Effector CD8-positive, alpha-beta T cell (primary cell): ENCODE results near the gene GRIA4.

ENCODE experiments used
- DNase-seq: peaks from one replicate; lab custom pipeline; 2025; lab: John Stamatoyannopoulos, UW

GRIA4 gene

DNA sequence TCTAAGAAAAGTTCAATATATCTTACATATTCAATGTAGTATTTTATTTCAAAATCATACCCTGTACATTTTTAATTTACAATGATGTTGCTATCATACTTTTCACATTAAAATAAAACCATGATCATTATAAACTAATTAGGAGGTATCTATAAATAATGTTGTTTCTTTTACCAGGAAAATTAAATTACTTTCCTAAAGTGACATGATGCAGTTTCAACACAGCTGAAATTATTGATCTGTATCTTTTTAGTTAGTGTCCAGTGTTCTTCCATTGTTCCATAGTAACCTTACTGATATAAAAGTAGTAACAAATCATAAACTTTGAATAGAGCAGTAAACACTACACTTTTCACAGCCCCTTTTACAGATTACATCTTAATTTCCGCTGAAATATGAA, 29.7 kb downstream of the GRIA4 start:
- DNase-seq: no peak

DNA sequence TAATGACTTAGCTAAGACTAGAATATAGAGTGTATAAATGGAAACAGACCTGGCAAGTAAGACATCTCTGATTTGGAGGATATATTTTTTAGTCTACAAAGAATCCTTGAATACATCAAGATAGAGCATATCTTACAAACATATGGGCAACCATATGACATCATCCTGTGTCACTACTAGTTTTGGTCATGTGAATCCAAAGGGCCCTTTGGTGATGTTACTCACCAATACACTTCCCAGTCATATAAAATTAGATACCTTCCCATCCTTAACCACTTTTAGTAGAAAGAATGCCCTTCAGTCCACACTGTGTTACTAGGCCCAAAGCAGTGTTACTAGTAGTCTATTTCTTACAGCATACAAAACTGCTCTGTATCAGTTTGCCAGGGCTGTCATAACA, 31.6 kb downstream of the GRIA4 start:
- DNase-seq: no peak

DNA sequence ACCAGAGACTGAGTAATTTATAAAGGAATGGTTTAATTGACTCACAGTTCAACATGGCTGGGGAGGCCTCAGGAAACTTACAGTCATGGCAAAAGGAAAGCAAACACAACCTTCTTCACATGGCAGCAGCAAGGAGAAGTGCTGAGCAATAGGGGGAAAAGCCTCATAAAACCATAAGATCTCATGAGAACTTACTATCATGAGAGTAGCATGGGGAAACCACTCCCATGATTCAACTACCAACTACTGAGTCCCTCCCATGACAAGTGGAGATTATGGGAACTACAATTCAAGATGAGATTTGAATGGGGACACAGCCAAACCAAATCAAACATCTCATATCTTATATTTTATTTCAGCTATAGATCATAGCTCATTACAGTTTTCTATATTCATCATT, 33.0 kb downstream of the GRIA4 start:
- DNase-seq: no peak

DNA sequence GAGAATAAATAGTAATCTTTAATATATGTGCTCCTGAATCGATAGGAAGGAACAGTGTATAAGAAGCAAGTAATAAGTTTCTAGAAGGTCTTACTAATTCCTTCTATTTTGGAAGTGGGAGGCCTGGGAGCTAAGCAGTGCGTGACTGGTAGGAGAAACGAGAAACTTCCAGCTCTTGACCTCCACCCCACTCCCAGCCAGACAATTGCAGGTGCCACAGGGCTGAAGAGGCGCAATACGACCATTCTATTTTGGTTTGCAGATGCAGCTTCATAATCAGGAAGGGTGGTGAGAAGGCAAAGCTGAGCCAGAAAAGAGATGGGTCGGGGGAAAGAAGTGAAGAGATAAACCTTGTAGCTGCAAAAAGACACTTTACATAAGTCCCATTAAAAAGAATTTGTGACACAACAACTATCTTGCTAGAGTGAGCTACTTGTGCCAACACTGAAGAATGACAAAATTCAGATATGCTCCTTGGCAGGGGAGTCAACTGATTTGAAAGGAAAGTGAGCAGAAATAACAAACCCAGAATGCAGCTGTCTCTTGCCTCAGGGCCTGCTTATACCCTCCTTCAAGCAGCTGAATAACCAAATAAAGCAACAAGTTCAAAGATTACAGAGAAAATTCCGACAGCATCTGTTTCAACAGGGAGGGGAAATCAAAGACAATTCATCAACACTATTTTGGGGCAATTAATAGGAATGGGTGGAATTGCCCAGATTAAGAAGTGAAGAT, 35.1 kb downstream of the GRIA4 start:
- no peak for DNase-seq

DNA sequence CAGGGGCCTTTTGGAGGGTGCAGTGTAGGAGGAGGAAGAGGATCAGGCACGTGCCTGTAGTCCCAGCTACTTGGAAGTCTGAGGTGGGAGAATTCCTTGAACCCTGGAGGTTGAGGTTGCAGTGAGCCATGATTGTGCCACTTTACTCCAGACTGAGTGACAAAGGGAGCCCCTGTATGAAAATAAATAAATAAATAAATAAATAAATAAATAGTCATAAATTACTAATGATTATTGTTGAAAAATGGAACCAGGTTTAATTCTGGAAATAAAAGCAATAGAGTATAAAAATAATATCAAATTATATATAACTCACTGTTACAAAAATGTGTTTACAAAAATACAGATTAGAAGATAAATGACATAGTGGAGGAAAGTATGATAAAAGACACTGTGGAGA, 37.9 kb downstream of the GRIA4 start:
- DNase-seq: no peak

DNA sequence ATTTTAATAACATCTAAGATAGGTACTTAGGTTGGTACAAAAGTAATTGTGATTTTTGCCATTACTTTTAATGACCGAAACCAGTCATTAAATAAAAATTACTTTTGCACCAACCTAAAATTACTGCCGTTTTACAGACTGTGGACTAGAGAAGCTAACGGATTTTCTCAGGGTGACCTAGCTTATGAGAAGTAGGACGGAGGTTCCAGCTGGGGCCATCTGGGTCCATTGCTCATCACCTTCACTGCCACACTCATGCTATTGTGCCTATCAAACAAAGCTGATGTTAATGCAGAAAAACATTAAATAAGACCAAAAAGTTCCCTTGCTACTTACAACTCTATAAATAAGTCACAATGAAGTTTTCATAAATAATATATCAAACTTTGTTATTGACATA, 38.9 kb downstream of the GRIA4 start:
- DNase-seq: no peak

DNA sequence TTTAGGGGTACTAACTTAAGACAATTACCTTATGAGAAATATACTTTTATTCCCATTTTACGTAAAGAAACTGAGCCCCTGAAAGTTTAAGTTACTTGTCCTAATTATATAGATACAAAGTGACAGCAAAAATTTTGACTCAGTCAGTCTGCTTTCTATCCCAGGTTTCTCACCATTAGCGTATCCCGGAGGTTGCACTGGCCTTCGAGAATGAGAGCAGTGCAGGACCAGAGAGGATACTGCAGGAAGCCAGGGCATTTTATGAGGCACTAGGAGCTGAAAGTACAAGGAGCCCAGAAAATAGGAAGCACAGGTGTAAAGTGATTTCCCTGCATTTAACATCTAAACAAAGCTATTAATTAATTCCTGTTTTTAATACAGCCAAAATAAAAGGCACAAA, 55.4 kb downstream of the GRIA4 start:
- no peak for DNase-seq

DNA sequence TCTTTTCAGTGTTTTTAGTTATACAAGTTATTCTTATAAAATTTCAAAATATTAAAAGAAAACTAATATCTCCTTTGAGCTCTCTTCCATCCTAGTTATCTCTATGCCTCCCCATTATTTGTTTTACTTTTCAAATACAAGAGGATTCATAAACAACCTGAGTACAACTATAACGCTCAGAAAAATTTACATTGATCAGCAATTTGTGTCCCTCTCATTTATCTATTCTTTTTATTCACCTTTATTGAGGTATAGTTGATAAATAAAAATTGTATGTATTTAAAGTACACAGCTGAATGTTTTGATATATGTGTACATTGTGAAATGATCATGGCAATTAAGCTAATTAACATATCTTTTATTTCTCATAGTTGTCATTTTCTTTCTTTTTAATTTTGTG, 57.6 kb downstream of the GRIA4 start:
- DNase-seq: no peak

DNA sequence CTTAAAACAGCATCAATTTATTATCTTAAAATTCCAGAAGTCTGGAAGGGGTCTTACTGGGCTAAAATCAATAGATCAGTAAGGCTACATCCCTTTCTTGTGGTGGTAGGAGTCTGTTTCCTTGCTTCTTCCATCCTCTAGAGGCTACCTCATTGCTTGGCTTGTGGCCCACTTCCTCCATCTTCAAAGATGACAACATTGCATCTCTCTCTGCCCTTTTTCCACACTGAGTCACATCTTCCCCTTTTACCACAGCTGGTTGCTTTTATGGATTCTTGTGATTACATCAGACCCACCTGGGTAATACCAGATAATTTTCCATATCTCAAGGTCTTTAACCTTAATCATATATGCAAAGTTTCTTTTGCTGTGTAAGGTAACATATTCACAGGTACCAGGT, 60.9 kb downstream of the GRIA4 start:
- no peak for DNase-seq

DNA sequence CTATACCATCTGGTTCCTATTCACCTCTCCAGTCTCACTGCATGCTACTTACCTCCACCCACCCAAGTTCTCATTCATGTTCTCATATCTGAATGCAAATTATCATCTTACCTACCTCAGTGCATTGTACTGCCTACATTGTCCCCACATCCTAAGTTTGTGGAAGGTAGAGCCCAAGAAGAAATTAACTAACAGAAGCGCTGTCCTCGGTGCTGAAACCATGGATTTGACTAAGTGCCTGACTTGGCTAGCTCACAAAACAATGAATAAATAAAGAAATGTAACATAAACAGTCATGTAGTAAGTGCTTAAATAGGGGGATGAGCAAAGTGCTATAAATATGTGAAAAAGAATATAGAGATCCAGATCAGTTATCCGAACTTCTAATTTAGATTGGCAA, 63.2 kb downstream of the GRIA4 start:
- no peak for DNase-seq

DNA sequence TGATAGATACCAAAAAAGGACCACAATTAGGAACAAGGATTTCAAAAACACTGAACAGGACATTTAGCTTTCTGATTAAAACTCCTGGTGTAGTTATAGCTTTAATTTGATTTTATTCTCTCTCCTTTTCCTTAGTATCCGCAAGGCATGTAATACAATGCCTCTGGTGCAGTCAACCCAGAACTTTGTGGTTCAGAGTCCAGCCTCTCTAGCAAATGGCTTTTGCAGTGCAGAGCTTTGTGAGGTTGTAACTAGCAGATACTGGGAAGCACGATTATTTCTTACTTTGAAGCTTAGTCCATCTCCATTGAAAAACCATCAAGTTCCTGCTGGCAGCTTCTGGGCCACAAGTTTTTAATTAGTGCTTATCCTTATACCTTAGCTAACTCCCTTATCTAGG, 79.8 kb downstream of the GRIA4 start:
- no peak for DNase-seq

DNA sequence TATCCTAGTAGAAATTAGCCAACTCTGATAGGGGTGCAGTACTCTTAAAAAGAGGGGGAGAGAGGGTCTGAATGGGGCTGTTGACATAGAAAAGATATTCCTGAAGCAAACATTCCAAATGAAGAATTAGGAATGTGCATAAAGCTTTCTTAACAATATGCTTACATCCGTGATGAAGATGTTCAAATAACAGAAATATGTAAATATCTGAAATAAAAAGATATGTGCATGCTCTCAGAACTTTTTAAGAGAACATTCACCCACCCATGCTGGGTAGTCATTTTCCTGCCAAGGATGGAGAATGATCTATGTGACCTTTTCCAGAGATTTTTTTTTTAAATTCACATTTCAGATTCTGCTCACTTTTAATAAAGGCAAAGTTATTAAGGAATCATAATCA, 80.6 kb downstream of the GRIA4 start:
- DNase-seq: no peak

DNA sequence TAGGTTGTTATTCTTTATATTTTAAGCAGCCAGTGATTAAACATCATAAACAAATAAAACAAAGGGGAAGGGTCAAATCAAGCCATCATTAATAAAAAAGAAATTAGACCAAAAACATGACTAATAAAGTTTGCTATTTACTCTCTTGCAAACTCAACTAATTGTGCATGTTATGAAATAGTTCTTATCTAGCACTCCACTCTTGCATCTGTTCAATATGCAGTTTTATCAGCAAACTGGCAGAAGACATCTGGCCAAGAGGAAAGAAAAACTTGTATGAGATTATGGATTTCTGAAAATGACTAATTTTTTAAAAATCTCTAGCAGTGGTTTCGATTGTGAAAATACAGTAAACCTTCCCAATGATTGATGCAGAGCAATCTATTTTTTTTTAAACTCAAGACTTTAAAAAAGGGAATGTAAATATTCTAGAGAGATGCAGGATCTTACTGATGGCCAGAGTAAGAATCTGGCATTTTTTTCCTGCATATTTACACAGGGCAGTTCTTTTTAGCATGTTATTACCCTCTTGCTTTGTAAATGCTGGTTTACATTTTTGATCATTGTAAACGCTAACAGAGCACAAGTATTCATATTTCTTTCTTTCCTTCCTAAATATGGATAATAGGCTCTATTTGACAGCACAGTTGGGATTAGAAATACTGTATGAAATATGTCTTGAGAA, 83.3 kb downstream of the GRIA4 start:
- DNase-seq: no peak

DNA sequence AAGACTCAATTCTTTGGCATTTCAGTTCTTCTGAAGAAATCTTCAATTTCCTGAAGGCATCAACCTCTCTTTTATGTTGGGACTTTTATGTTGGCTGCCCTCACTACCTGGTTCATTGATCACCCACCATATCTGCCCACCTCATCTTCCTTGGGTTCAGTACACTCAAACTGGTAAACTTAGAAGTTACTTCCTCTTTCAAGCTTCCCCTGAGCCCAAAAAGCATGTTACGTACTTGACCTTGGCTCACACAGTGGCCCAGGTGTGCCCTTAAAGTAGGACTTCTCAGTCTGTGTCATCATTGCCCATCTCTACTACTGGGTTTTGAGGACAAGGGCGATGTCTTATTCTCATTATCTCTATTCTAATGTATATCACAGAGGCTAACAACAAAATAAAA, 86.1 kb downstream of the GRIA4 start:
- DNase-seq: no peak

DNA sequence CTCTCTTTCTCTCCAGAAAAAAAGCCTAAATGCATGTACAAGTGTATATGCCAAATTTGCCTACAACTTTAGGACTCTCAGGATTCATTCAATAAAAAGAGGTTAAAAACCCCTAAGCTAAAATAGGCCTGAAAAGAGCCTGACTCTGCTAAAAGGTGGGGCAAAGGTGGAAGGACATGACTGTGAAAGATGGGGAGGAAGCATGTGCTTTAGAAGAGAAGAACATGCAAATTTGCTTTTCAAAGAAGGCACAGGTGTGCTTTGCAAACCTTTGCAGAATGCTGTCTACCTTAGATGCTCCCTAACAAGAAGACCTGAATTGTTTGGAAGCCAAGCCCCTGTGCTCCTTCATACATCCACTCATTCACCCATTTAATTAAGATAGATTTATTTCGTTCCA, 87.4 kb downstream of the GRIA4 start:
- DNase-seq: no peak

DNA sequence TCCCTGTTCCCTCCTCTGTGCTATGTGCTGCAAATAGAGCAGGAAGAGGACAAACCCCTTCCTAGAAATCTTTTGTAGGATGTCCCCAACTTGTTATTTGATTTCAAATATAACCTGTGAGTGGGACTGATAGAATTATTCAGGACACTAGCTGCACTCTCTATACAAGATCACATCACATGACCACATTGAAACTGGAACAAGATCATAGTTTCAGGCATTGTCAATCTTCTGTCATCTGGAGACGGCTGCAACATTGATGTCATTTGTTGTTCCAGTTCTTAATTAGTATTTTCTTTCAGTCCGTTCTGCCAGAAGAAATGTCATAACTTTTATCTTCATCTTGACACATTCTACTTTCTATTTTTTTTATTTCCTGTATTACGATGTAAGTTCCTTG, 89.3 kb downstream of the GRIA4 start:
- no peak for DNase-seq

DNA sequence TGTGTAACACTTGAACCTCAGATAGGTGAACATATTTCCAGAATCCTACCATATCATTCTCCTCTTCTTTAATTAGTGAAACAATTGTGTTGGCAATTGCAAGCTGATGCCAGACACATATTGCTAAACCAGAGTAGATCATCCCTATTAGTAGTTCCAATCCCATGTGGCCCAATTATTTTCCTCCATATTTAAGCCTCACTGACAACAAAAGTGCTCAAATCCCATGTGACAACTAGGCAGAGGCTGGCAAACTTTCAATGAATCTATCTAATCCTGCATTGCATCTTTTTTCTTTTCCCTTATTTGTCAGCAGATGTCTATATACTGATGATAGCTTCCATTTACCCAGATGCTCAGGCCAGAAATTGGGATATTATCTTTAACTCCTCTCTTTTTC, 90.4 kb downstream of the GRIA4 start:
- no peak for DNase-seq

DNA sequence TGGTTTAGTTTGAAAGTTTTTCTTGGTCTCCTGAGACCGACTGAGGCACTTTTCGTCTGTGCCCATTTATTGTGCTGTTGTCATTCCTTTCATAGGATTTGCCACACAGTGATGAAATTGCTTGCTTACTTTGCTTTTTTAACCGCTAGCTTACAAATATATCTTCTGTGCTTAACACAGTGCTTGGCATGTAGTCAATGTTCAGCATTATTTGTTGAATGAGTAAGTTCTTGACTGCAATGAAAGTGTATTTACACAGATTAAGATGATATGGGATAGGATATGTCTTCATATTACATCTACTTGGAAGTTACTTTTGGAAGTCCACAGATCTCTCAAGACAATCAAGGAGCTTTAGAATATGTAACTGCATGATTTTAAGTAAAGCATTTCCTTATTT, 91.2 kb downstream of the GRIA4 start:
- no peak for DNase-seq

DNA sequence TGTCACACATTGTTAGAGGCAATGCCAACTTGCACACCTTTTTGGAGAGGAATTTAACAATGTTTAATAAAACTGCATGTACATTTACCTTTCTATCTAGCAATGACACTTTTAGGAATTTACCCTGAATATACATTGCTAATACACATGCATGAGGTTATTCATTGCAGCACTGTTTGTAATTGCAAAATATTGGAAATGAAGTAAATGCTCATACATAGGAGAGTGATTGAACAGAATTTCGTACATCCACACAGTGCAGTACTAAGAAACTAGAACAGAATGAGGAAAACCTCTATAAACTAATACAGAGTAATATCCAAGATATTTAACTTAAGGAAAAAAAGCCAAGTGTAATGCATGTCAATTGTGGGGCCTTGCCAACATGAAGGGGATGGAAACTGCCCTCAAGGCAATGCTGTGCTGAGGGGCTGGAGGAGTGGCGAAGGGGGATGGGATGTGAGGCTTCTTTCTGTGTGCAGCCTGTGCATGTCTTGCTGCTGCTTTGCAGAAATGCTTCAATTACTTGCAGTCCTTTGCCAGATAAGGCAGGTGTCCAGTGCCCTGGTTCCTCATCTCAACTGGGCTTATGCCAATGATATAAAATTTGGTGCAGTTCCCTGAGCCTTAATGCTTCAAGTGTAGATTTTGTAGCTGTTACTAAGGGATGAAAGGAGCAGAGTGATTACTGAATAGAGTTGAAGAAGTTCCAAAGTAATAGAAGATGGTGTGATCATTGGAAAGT, 96.1 kb downstream of the GRIA4 start:
- DNase-seq: no peak

DNA sequence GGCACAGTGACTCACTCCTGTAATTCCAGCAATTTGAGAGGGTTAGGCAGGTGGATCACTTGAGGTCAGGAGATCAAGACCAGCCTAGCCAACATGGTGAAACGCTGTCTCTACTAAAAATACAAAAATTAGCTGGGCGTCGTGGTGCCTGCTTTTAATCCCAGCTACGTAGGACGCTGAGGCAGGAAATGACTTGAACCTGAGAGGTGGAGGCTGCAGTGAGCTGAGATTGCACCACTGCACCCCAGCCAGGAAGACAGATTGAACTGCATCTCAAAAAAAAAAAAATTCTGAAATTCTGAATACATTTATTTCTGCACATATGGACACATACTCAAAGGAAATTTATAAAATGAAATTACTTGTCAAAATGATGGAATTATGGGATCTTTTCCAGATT, 103.2 kb downstream of the GRIA4 start:
- DNase-seq: no peak

DNA sequence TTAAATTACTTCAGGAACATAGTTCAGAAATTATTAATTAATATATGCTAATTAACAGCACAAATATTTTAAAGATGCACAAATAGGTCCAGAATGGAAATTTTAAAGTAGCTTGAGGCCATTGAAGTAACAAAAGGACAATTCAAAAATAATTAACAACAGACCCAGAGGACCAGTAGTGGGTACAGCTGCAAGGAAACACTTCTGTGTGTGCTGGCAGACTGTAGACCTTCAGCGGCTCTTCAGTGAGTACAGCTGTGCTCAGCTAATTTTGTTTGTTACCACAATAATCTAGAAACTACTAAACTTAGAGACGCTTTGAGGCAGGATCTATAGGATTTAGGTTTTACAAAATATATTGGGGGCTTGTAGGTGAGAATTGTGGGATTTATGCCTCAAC, 103.8 kb downstream of the GRIA4 start:
- no peak for DNase-seq

DNA sequence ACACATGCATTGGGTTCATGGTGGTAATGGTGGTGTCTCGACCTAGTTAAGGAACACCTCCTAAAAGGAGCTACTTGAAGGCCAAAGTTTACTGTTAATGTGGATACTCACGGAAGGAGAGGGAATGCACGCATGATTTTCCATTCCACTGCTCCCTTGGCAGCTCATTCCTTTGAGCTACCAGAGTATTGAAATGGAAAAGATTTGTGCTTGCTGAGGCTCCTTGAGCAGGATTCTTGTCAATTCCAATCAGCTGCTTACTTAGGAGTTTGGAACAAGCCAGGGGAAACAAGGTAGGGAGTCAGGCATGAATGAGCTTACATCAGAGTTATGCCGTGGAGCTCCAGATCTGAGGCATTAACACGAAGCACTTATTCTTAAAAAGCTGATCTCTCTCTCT, 108.8 kb downstream of the GRIA4 start:
- no peak for DNase-seq

DNA sequence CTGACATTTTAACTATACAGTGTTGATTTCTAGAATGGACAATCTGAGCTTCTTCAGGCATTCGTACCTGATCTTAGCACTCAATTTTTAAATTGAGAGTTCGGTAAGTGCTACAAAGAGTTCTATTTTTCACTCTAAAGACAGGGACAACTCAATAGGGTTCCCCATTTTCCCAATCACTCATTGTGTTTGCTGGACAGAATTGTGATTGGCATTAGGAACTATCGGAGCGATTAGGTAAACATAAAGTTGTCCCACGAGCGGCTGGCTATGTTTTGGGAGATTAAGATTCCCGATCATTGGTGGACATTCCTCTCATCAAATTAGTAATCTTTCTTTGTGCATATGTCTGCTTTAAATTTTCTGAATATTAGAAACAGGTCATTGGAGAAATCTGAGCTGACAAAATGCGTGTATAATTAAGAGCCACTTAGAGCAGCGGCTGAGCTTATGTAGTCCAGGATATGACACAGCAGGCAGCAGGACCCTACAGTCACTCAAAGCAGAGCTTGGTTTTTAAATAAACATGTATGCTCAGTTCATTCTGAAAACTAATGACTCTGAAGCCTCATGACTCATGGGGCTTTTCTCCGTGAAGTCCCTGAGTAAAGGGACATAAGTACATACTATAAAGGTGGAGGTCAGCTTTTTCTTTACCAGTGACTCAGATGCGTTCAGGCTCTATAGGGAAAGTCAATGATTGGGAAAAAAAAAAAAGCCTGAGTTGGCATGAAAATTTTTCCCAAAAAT, 109.4 kb downstream of the GRIA4 start:
- DNase-seq: no peak
